Liver (tissue), 3 donors: Measurements from ENCODE around the gene SMYD5.

Experiments used
- ATF3 ChIP-seq: IDR thresholded peaks from 2 replicates; pipeline ENCODE4 v1.6.1; 2016; ENCODE audit warnings: antibody characterized with exemption
- CTCF ChIP-seq: fragments of 150-350 bp; IDR thresholded peaks from 2 replicates; pipeline ENCODE4 v1.5.1; 2017; ENCODE audit warnings: improper control_type of control experiment, low read depth, low read length; ENCODE audit not compliant: missing input control
- EGR1 ChIP-seq, 2 donors: IDR thresholded peaks; 2 replicates each; pipeline ENCODE4 v1.6.1; 2016 to 2018; ENCODE audit warnings: antibody characterized with exemption in 2 of 2, low read depth in 2 of 2
- GABPA ChIP-seq, 2 donors: IDR thresholded peaks in 1 of 2; conservative IDR thresholded peaks in 1 of 2; 2 replicates each; pipeline ENCODE4 v1.6.1; 2016; ENCODE audit warnings: antibody characterized with exemption in 2 of 2, mild to moderate bottlenecking in 1 of 2, moderate library complexity in 1 of 2
- HNF4G ChIP-seq: IDR thresholded peaks from 2 replicates; pipeline ENCODE4 v1.6.1; 2016; ENCODE audit warnings: antibody characterized with exemption
- MAX ChIP-seq: IDR thresholded peaks from 2 replicates; pipeline ENCODE4 v1.6.1; 2016; ENCODE audit warnings: antibody characterized with exemption
- RAD21 ChIP-seq, 2 donors: IDR thresholded peaks; 2 replicates each; pipeline ENCODE4 v1.6.1; 2016; ENCODE audit warnings: antibody characterized with exemption in 2 of 2, mild to moderate bottlenecking in 2 of 2
- REST ChIP-seq: IDR thresholded peaks from 2 replicates; pipeline ENCODE4 v1.6.1; 2016; ENCODE audit warnings: antibody characterized with exemption, mild to moderate bottlenecking
- RXRA ChIP-seq, 2 donors: IDR thresholded peaks; 2 replicates each; pipeline ENCODE4 v1.6.1; 2017 to 2018; ENCODE audit warnings: antibody characterized with exemption in 2 of 2, mild to moderate bottlenecking in 1 of 2
- SP1 ChIP-seq: IDR thresholded peaks from 2 replicates; pipeline ENCODE4 v1.6.1; 2018; ENCODE audit warnings: antibody characterized with exemption, mild to moderate bottlenecking
- TAF1 ChIP-seq: conservative IDR thresholded peaks from 2 replicates; pipeline ENCODE4 v1.6.1; 2016; ENCODE audit warnings: antibody characterized with exemption, mild to moderate bottlenecking
- YY1 ChIP-seq: IDR thresholded peaks from 2 replicates; pipeline ENCODE4 v1.6.1; 2016; ENCODE audit warnings: antibody characterized with exemption, mild to moderate bottlenecking
- donor health status: healthy.
- donor health status: healthy.

GRCh38 chr2:73259704-73260337, 45.8 kb downstream of the SMYD5 start:
- TF ChIP-seq CTCF (no peak), MAX (no peak), YY1 (no peak), ATF3 (no peak), RXRA (IDR thresholded peaks at IDR 0.05) (no peak), TAF1 (no peak), GABPA (IDR thresholded peaks at IDR 0.05 in 1 of 2, conservative IDR thresholded peaks at IDR 0.05 in 1 of 2) (no peak), EGR1 (IDR thresholded peaks at IDR 0.05; ENCODE audit: low read depth in 2 of 2) (no peak), REST (no peak), RAD21 (IDR thresholded peaks at IDR 0.05) (no peak), HNF4G (no peak), SP1 (no peak)
